Panc1 (cell line): ENCODE measurements around the gene JUND. TPM values are rescaled to one million over a fixed set of nuclear protein-coding genes. Genes with fewer than 3 reads are reported as not detected.

ENCODE experiments used
- ATAC-seq: fragments of 200-7000 bp; cut with Tn5 transposase; 2 replicates; pipeline ENCODE4 v1.9.1; 2020; ENCODE audit warnings: mild to moderate bottlenecking, moderate library complexity
- BruUV-seq: library from RNA; stranded (reverse); fragments of 400-500 nt; replicated peaks from 2 replicates; lab custom pipeline; 2021; lab: Mats Ljungman, UMichigan
- CTCF ChIA-PET: fragments of 300-600 bp; sonication (Branson Sonifier 250); formaldehyde crosslinking; loops from one replicate; lab custom pipeline; 2022; ENCODE audit warnings: antibody characterized with exemption; lab: Charles Lee
- POLR2A ChIA-PET: fragments of 300-600 bp; sonication (Branson Sonifier 250); formaldehyde crosslinking; loops from one replicate; lab custom pipeline; 2022; ENCODE audit warnings: antibody characterized with exemption; lab: Charles Lee
- DNase-seq: peaks from one replicate; pipeline ENCODE4 v3.0.0-alpha.2; 2010; ENCODE audit warnings: low read depth, low spot score
- H3K27ac ChIP-seq: 2 replicates; pipeline ENCODE4 v1.5.1; 2011; ENCODE audit warnings: mild to moderate bottlenecking, low read length, inconsistent platforms
- H3K27me3 ChIP-seq: fragments of 200-500 bp; sonication (Bioruptor generic); 2 replicates; pipeline ENCODE4 v1.6.0; 2014; ENCODE audit warnings: low read length, inconsistent platforms; ENCODE audit not compliant: control insufficient read depth, insufficient read depth
- H3K36me3 ChIP-seq: fragments of 200-500 bp; sonication (Bioruptor generic); 2 replicates; pipeline ENCODE4 v1.5.1; 2014; ENCODE audit warnings: inconsistent platforms, mild to moderate bottlenecking, low read length, moderate library complexity; ENCODE audit not compliant: control insufficient read depth, insufficient read depth
- H3K4me1 ChIP-seq: 2 replicates; pipeline ENCODE4 v1.5.1; 2011; ENCODE audit warnings: inconsistent platforms, mild to moderate bottlenecking, low read length, moderate library complexity; ENCODE audit not compliant: control insufficient read depth, insufficient read depth
- H3K4me3 ChIP-seq, 2 experiments: 2 replicates each; pipeline ENCODE4 v1.5.1; 2011 to 2012; ENCODE audit warnings: low read depth in 2 of 2, low read length in 2 of 2, mild to moderate bottlenecking in 2 of 2, inconsistent platforms in 1 of 2, moderate library complexity in 1 of 2
- H3K9me3 ChIP-seq: fragments of 200-500 bp; sonication (Bioruptor generic); 2 replicates; pipeline ENCODE4 v1.5.1; 2014; ENCODE audit warnings: low read depth, mild to moderate bottlenecking, inconsistent platforms, low read length, moderate library complexity; ENCODE audit not compliant: control insufficient read depth, insufficient read depth
- CTCF ChIP-seq: fragments of 450-650 bp; IDR thresholded peaks from 2 replicates; pipeline ENCODE4 v1.5.1; 2017; ENCODE audit warnings: mild to moderate bottlenecking
- POLR2AphosphoS5 ChIP-seq: IDR thresholded peaks from 2 replicates; pipeline ENCODE4 v1.6.1; 2012; ENCODE audit warnings: mild to moderate bottlenecking, low read depth, low read length, moderate library complexity
- SIN3A ChIP-seq: IDR thresholded peaks from 2 replicates; pipeline ENCODE4 v1.6.1; 2012; ENCODE audit warnings: low read depth, mild to moderate bottlenecking, low read length, moderate library complexity, borderline replicate concordance; ENCODE audit not compliant: insufficient read depth
- TCF7L2 ChIP-seq: IDR thresholded peaks from 2 replicates; pipeline ENCODE4 v1.6.1; 2011; ENCODE audit warnings: mild to moderate bottlenecking, low read depth, low read length, inconsistent platforms
- in situ Hi-C: cut with HindIII; loops from 2 replicates; pipeline ENCODE4 v1.10.0; 2016; ENCODE audit warnings: low sequenced_read_pairs, low pct_unique_long_range_greater_than_20kb
- intact Hi-C: fragments of 100-400 bp; cut with micrococcal nuclease; formaldehyde crosslinking; loops from one replicate; pipeline ENCODE4 v1.10.0; 2022; ENCODE audit not compliant: unreplicated experiment
- total RNA-seq: library from RNA; stranded (reverse); gene quantifications from one replicate; pipeline ENCODE4 v1.2.1, GENCODE V29; 2021; ENCODE audit not compliant: unreplicated experiment
- TF ChIP-seq, protein P1 (sequence below), 2 experiments: IDR thresholded peaks; 2 replicates each; pipeline ENCODE4 v1.6.1; 2011 to 2012; ENCODE audit warnings: low read depth in 2 of 2, control low read depth in 1 of 2, low read length in 1 of 2, mild to moderate bottlenecking in 1 of 2, moderate library complexity in 1 of 2; ENCODE audit not compliant: insufficient read depth in 1 of 2

The JUND gene
- total RNA-seq, 1 experiment from 2014 or later, result 130 TPM

DNA sequence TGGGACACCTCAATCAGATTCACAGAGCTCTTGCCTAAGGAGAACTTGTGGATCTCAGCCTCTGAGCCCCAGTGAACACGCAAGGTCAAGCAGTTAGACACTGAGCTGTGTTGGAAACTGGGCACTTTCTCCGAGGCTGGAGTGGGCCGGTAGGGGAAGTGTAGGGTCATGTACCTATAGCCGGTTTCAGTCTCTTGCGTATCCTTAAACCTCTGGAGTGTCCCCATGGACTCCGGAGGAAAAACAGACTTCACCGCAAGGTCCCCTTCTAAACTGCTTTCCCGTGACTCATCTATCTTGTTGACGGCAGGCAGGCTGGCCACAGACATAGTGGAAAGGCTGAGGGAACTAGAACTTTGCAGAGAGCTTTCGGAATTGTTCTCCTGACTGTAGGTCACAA, 18.5 kb downstream of the JUND start:
- Histone ChIP-seq H3K27me3 (no peaks in the 10 kb centered on the region), H3K4me1 (no peaks in the 10 kb centered on the region), H3K27ac (no peak overlapping the region), H3K36me3 (no peaks in the 10 kb centered on the region), H3K9me3 (no peaks in the 10 kb centered on the region), H3K4me3 (no peak overlapping the region)
- POLR2A ChIA-PET, result interaction anchor here (0.8 kb wide), 1 partner anchor 14 kb away, joined by 9 read pairs; no protein-coding TSS in a partner anchor
- ATAC-seq (no peak), DNase-seq (no peak)
- CTCF ChIA-PET, result interaction anchor here (0.5 to 1.0 kb wide), 3 partner anchors 9 to 199 kb away, joined by 3 to 4 read pairs (median 3); no protein-coding TSS in a partner anchor
- intact Hi-C loops (no loop called here), in situ Hi-C loops (no loop called here)
- no TSS peak for BruUV-seq
- TF ChIP-seq TCF7L2 (no peak), SIN3A (no peak), CTCF (no peak), POLR2AphosphoS5 (no peak)
- TF ChIP-seq, protein P1, sequence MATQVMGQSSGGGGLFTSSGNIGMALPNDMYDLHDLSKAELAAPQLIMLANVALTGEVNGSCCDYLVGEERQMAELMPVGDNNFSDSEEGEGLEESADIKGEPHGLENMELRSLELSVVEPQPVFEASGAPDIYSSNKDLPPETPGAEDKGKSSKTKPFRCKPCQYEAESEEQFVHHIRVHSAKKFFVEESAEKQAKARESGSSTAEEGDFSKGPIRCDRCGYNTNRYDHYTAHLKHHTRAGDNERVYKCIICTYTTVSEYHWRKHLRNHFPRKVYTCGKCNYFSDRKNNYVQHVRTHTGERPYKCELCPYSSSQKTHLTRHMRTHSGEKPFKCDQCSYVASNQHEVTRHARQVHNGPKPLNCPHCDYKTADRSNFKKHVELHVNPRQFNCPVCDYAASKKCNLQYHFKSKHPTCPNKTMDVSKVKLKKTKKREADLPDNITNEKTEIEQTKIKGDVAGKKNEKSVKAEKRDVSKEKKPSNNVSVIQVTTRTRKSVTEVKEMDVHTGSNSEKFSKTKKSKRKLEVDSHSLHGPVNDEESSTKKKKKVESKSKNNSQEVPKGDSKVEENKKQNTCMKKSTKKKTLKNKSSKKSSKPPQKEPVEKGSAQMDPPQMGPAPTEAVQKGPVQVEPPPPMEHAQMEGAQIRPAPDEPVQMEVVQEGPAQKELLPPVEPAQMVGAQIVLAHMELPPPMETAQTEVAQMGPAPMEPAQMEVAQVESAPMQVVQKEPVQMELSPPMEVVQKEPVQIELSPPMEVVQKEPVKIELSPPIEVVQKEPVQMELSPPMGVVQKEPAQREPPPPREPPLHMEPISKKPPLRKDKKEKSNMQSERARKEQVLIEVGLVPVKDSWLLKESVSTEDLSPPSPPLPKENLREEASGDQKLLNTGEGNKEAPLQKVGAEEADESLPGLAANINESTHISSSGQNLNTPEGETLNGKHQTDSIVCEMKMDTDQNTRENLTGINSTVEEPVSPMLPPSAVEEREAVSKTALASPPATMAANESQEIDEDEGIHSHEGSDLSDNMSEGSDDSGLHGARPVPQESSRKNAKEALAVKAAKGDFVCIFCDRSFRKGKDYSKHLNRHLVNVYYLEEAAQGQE (IDR thresholded peaks at IDR 0.05; ENCODE audit: insufficient read depth in 1 of 2, low read depth in 2 of 2, low read length in 1 of 2), result no peak

- TF ChIP-seq TCF7L2, result no peak
- no peak for TF ChIP-seq SIN3A
- TF ChIP-seq, protein P1 (IDR thresholded peaks at IDR 0.05; ENCODE audit: insufficient read depth in 1 of 2, low read depth in 2 of 2, low read length in 1 of 2), result no peak
- TF ChIP-seq CTCF, result no peak
- no peak for TF ChIP-seq POLR2AphosphoS5
- no TSS peak for BruUV-seq
- H3K36me3 ChIP-seq, result no peaks in the 10 kb centered on the region
- ATAC-seq (no peak), DNase-seq (no peak)
- CTCF ChIA-PET, result interaction anchor here (0.5 kb wide), 1 partner anchor 198 kb away, joined by 4 read pairs; no protein-coding TSS in a partner anchor
- POLR2A ChIA-PET, result no interaction called here
- no peaks in the 10 kb centered on the region for H3K4me1 ChIP-seq
- no peak overlapping the region for H3K4me3 ChIP-seq
- intact Hi-C loops (no loop called here), in situ Hi-C loops (no loop called here)
- no peaks in the 10 kb centered on the region for H3K9me3 ChIP-seq
- H3K27me3 ChIP-seq, result no peaks in the 10 kb centered on the region
- no peak overlapping the region for H3K27ac ChIP-seq
Observed at GRCh38 chr19:18262144-18262543, 19.3 kb downstream of the JUND start.
